Vagina (tissue), 2 donors: ENCODE results near the gene AACS. TPM values are rescaled to one million over a fixed set of nuclear protein-coding genes. Genes with fewer than 3 reads are reported as not detected.

Source experiments
- DNase-seq, 2 donors: peaks; one replicate each; pipeline ENCODE4 v3.0.0-alpha.2; 2017; ENCODE audit errors: extremely low spot score in 2 of 2
- H3K27ac ChIP-seq: fragments of 200-600 bp; sonication (generic); one replicate; pipeline ENCODE4 v1.5.1; 2019
- H3K27me3 ChIP-seq: fragments of 200-600 bp; sonication (generic); one replicate; pipeline ENCODE4 v1.5.1; 2019
- H3K36me3 ChIP-seq, 2 donors: fragments of 200-600 bp; sonication (generic); one replicate each; pipeline ENCODE4 v1.5.1; 2017 to 2019
- H3K4me1 ChIP-seq: fragments of 200-600 bp; sonication (generic); one replicate; pipeline ENCODE4 v1.5.1; 2019
- H3K4me3 ChIP-seq, 2 donors: fragments of 200-600 bp; sonication (generic); 1 replicate in 1 of 2; 2 replicates in 1 of 2; pipeline ENCODE4 v1.5.1; 2016 to 2019
- H3K9me3 ChIP-seq: fragments of 200-600 bp; sonication (generic); one replicate; pipeline ENCODE4 v1.5.1; 2019
- POLR2A ChIP-seq, 2 donors: fragments of 450-650 bp; IDR thresholded peaks; one replicate each; pipeline ENCODE4 v1.6.1; 2017; ENCODE audit warnings: antibody characterized with exemption in 2 of 2, mild to moderate bottlenecking in 2 of 2, moderate library complexity in 2 of 2
- POLR2AphosphoS5 ChIP-seq, 2 donors: sonication (generic); formaldehyde crosslinking; IDR thresholded peaks; one replicate each; pipeline ENCODE4 v1.9.0; 2017; ENCODE audit warnings: antibody characterized with exemption in 2 of 2, mild to moderate bottlenecking in 2 of 2, low read depth in 1 of 2; ENCODE audit not compliant: insufficient read depth in 1 of 2
- intact Hi-C: fragments of 100-400 bp; cut with DNase I; formaldehyde crosslinking; loops from one replicate; pipeline ENCODE4 v1.15.1; 2023
- total RNA-seq: library from RNA; depleted of rRNA; stranded (reverse); fragments of >200 nt; gene quantifications from one replicate; pipeline ENCODE4 v1.2.3, GENCODE V29; 2016
- TF ChIP-seq, protein P1 (sequence below), 3 experiments: fragments of 450-650 bp in 2 of 3; fragments of 200-600 bp in 1 of 3; sonication (generic) in 1 of 3; IDR thresholded peaks; one replicate each; pipeline ENCODE4 v1.5.1; 2017 to 2019; ENCODE audit warnings: antibody characterized with exemption in 3 of 3, mild to moderate bottlenecking in 2 of 3, moderate library complexity in 2 of 3

The AACS gene
- total RNA-seq, 1 donor from 2014 or later, result 22.3 TPM

DNA sequence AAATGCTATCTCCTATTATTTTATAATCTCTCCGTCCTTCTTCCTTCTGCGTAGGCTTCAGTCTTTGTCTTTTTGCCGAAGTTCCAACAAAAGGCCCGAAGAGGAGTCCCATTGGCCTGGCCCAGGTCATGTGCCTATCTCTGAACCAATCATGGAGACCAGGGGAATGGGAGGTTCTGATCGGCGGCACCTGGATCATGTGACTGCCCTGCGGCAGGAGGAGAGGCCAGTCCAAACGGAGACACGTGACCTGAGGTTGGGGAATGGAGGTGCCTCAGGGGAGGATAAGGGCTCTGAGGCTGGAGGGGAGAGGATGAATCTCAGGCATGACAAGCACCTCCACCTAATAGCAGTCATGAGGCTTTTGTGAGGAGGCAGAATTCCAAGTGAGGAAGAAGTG is 86.0 kb downstream of the AACS start:
- Histone ChIP-seq H3K4me3 (no peak overlapping the region), H3K36me3 (no peaks in the 10 kb centered on the region), H3K27ac (no peak overlapping the region), H3K27me3 (no peaks in the 10 kb centered on the region), H3K4me1 (no peaks in the 10 kb centered on the region), H3K9me3 (no peaks in the 10 kb centered on the region)
- intact Hi-C loops, result no loop called here
- TF ChIP-seq POLR2AphosphoS5 (IDR thresholded peaks at IDR 0.05; ENCODE audit: insufficient read depth in 1 of 2, low read depth in 1 of 2), result no peak
- TF ChIP-seq, protein P1, sequence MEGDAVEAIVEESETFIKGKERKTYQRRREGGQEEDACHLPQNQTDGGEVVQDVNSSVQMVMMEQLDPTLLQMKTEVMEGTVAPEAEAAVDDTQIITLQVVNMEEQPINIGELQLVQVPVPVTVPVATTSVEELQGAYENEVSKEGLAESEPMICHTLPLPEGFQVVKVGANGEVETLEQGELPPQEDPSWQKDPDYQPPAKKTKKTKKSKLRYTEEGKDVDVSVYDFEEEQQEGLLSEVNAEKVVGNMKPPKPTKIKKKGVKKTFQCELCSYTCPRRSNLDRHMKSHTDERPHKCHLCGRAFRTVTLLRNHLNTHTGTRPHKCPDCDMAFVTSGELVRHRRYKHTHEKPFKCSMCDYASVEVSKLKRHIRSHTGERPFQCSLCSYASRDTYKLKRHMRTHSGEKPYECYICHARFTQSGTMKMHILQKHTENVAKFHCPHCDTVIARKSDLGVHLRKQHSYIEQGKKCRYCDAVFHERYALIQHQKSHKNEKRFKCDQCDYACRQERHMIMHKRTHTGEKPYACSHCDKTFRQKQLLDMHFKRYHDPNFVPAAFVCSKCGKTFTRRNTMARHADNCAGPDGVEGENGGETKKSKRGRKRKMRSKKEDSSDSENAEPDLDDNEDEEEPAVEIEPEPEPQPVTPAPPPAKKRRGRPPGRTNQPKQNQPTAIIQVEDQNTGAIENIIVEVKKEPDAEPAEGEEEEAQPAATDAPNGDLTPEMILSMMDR (IDR thresholded peaks at IDR 0.05), result no peak
- no peak for TF ChIP-seq POLR2A (IDR thresholded peaks at IDR 0.05)
- no peak for DNase-seq

DNA sequence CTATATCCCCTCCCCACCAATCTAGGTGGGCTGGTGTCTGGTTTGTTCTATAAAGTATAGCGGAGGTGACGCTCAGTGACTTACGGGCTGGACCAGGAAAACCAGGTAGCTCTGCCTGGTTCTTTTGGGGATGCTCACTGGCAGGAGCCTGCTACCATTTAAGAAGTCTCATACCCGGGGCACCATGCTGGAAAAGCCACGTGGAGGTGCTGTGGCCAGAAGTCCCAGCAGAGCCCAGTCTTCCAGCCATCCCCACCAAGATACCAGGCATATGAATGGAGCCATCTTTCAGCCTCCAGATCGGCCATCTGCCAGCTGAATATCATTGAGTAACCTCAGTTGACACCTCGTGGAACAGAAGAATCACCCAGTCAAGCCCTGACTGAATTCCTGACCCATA is 87.2 kb downstream of the AACS start:
- no peaks in the 10 kb centered on the region for H3K36me3 ChIP-seq
- H3K9me3 ChIP-seq, result no peaks in the 10 kb centered on the region
- no peak overlapping the region for H3K27ac ChIP-seq
- no peak overlapping the region for H3K4me3 ChIP-seq
- TF ChIP-seq POLR2A (IDR thresholded peaks at IDR 0.05) (no peak), POLR2AphosphoS5 (IDR thresholded peaks at IDR 0.05; ENCODE audit: insufficient read depth in 1 of 2, low read depth in 1 of 2) (no peak)
- TF ChIP-seq, protein P1 (IDR thresholded peaks at IDR 0.05), result no peak
- intact Hi-C loops, result no loop called here
- H3K4me1 ChIP-seq, result no peaks in the 10 kb centered on the region
- H3K27me3 ChIP-seq, result no peaks in the 10 kb centered on the region
- DNase-seq, result no peak

DNA sequence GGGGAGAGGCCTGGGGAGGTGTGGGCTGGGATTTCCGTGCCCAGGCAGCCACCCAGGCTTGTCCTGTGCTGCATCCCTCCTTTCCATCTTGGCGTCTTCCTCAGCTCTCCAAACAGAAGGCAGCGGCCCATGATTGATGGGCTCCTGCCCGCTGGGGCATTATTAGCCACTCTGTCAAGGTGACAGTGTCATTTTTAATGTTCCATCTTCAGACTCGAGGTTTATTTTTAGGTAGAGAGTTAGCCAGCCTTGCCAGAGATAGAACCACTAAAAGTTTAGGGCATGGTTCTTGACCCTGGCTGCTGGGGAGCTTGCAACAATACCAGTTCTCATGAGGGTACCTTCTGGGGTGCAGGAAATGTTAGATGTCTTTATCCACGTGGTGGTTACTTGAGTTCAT is 90.1 kb downstream of the AACS start:
- Histone ChIP-seq H3K27ac (no peak overlapping the region), H3K27me3 (no peaks in the 10 kb centered on the region), H3K4me3 (no peak overlapping the region), H3K9me3 (no peaks in the 10 kb centered on the region), H3K4me1 (no peaks in the 10 kb centered on the region), H3K36me3 (no peaks in the 10 kb centered on the region)
- intact Hi-C loops, result no loop called here
- no peak for DNase-seq
- TF ChIP-seq, protein P1 (IDR thresholded peaks at IDR 0.05), result no peak
- TF ChIP-seq POLR2AphosphoS5 (IDR thresholded peaks at IDR 0.05; ENCODE audit: insufficient read depth in 1 of 2, low read depth in 1 of 2) (no peak), POLR2A (IDR thresholded peaks at IDR 0.05) (no peak)

DNA sequence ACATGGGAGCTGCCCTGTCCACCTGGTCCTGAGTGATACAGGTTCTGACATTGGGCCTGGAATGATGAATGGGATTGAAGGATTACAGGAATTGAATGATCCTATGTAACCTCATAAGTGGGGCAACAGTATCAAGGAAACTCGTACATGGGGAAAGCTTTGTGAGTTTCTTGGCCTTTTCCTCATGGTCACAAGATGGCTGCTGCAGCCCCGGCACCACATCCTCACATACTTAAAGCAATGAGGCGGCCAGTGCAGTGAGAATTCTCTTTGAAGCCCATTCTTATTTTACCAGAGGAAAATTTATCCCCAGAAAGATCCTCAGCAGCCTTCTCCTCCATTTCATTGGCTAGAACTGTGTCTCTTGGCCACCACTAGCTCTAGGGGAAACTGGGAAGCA is 91.9 kb downstream of the AACS start:
- TF ChIP-seq POLR2A (IDR thresholded peaks at IDR 0.05) (no peak), POLR2AphosphoS5 (IDR thresholded peaks at IDR 0.05; ENCODE audit: insufficient read depth in 1 of 2, low read depth in 1 of 2) (no peak)
- TF ChIP-seq, protein P1 (IDR thresholded peaks at IDR 0.05), result no peak
- no peaks in the 10 kb centered on the region for H3K27me3 ChIP-seq
- no peaks in the 10 kb centered on the region for H3K4me1 ChIP-seq
- no peak overlapping the region for H3K27ac ChIP-seq
- H3K36me3 ChIP-seq, result no peaks in the 10 kb centered on the region
- no peak for DNase-seq
- H3K9me3 ChIP-seq, result no peaks in the 10 kb centered on the region
- no peak overlapping the region for H3K4me3 ChIP-seq
- intact Hi-C loops, result no loop called here

DNA sequence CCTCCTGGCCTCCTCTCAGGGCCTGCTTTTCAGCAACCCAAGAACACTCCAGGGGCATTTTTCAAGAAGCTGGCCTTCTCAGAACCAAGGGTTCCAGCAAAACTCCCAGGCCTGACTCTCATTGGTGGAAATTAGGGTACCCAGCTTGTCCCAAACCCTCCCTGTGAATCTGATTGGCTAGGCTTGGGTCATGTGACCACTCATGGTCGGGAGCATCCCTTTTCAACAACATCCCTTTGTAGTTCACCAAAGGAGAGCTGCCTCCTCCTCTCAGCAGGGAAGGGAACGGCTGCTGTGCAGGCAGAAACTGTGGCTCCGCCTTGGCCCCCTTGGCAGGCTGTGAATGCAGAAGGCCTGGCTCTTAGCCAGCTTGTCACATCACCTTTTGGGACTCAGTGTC is 94.5 kb downstream of the AACS start:
- DNase-seq, result no peak
- TF ChIP-seq POLR2AphosphoS5 (IDR thresholded peaks at IDR 0.05; ENCODE audit: insufficient read depth in 1 of 2, low read depth in 1 of 2), result no peak
- TF ChIP-seq, protein P1 (IDR thresholded peaks at IDR 0.05), result no peak
- no peak for TF ChIP-seq POLR2A (IDR thresholded peaks at IDR 0.05)
- intact Hi-C loops, result no loop called here
- H3K27ac ChIP-seq, result no peak overlapping the region
- no peaks in the 10 kb centered on the region for H3K36me3 ChIP-seq
- no peaks in the 10 kb centered on the region for H3K27me3 ChIP-seq
- H3K4me1 ChIP-seq, result no peaks in the 10 kb centered on the region
- no peak overlapping the region for H3K4me3 ChIP-seq
- H3K9me3 ChIP-seq, result no peaks in the 10 kb centered on the region
